Measurements from ENCODE around the gene CCDC187. TPM values are rescaled to one million over a fixed set of nuclear protein-coding genes. Genes with fewer than 3 reads are reported as not detected.

Gene CCDC187
- total RNA-seq, 2 experiments from 2014 or later: 0.05 TPM; not detected in 1

- ChIA-PET POLR2A (no interaction called here), CTCF (no interaction called here)
- no peak within 1 kb of the TSS for H3K27ac Mint-ChIP-seq
- no peaks in the 10 kb centered on the region for H3K4me1 Mint-ChIP-seq
- H3K27me3 Mint-ChIP-seq: peaks cover 22% of the 10 kb centered on the region
- H3K9me3 Mint-ChIP-seq (ENCODE audit: low read depth): no peaks in the 10 kb centered on the region
- DNase-seq (peak; percentile 55), ATAC-seq (peak; percentile 23)
- H3K4me3 Mint-ChIP-seq: no peak within 1 kb of the TSS
- peaks cover 4% of the 10 kb centered on the region for H3K36me3 Mint-ChIP-seq (ENCODE audit: low read depth)
- intact Hi-C loops (cut with DNase I, micrococcal nuclease): no loop called here
Observed at GRCh38 chr9:136204838-136205706, 98.8 kb downstream of the CCDC187 start, which contains the start of gene LHX3. Gene LHX3 (minus strand): TSS chr9:136205128. CDS start chr9:136205012, 116 bp downstream.

DNA sequence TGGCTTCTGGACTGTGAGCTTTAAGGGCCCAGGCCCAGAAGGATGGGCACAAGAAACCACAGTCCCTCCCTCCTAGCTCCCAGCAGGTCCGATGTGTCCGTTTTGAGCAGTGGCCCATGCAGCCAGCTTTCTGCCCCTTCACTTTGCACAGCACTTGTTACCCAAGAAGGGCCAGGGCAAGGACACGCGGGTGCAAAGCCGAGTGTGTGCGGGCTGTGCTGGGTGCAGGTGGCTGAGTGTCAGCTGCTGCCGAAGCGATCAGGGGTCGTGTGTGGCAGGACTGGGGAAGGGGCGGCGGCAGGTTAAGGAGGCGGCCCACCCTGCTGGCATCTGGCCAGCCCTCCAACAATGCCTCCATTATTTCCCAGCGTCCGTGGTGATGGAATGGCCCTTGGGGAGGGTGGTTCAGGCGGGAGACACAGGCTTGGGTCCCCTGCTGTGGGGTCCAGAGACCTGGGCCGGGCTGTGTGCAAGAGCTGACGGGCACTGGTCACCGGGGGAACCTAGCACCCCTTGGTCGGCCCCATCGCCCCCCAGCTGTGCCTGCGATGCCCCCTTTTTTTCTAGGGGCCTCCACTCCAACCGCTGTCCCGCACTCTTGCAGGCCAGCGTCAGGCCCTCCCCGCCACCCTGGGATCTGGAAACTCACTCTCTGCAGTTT is 99.6 kb downstream of the CCDC187 start:
- DNase-seq (no peak), ATAC-seq (no peak)
- POLR2A ChIA-PET: no interaction called here
- intact Hi-C loops (cut with DNase I, micrococcal nuclease): no loop called here
- H3K27ac Mint-ChIP-seq: no peak overlapping the region
- peaks cover 26% of the 10 kb centered on the region for H3K27me3 Mint-ChIP-seq
- H3K9me3 Mint-ChIP-seq (ENCODE audit: low read depth): no peaks in the 10 kb centered on the region
- CTCF ChIA-PET: no interaction called here
- H3K4me1 Mint-ChIP-seq: no peaks in the 10 kb centered on the region
- peaks cover 4% of the 10 kb centered on the region for H3K36me3 Mint-ChIP-seq (ENCODE audit: low read depth)
- no peak overlapping the region for H3K4me3 Mint-ChIP-seq

DNA sequence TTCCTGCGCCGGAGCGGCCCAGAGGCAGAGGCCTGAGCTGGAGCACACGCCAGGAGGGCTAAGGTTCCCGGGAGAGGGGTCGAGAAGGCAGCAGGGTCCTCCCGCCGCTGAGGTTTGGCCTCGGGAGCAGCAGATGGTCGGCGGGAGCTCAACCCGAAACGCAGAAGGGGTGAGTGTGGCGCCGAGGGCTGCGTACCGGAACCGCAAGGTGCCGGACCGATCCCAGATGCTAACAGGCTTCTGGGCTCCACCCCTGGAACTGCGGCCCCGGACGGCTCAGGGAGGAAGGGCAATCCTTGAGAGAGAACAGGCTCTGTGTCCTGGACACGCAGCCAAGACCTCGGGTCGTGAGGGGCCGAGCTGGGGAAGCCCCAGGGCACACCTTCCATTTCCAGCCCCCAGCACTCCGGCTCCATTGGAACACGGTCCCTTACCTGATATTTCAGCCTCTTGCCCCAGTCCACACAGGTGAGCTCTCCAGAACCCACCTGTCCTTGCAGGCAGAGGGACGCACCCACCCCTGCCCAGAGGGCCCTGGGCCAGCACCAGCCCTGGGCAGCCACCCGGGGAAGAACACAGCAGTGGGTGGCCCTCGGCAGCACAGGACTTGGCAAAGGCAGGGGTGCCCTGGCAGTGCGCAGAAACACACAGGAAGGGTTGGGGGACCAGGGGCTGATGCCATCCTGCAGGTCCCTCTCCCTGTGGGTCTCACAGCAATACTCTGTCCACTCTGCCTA is 100.3 kb downstream of the CCDC187 start:
- intact Hi-C loops (cut with DNase I, micrococcal nuclease): no loop called here
- Mint-ChIP-seq H3K9me3 (ENCODE audit: low read depth) (no peaks in the 10 kb centered on the region), H3K36me3 (ENCODE audit: low read depth) (no peaks in the 10 kb centered on the region), H3K27ac (no peak overlapping the region), H3K4me1 (no peaks in the 10 kb centered on the region), H3K27me3 (peaks cover 26% of the 10 kb centered on the region), H3K4me3 (no peak overlapping the region)
- DNase-seq (no peak), ATAC-seq (no peak)
- ChIA-PET CTCF (no interaction called here), POLR2A (no interaction called here)

DNA sequence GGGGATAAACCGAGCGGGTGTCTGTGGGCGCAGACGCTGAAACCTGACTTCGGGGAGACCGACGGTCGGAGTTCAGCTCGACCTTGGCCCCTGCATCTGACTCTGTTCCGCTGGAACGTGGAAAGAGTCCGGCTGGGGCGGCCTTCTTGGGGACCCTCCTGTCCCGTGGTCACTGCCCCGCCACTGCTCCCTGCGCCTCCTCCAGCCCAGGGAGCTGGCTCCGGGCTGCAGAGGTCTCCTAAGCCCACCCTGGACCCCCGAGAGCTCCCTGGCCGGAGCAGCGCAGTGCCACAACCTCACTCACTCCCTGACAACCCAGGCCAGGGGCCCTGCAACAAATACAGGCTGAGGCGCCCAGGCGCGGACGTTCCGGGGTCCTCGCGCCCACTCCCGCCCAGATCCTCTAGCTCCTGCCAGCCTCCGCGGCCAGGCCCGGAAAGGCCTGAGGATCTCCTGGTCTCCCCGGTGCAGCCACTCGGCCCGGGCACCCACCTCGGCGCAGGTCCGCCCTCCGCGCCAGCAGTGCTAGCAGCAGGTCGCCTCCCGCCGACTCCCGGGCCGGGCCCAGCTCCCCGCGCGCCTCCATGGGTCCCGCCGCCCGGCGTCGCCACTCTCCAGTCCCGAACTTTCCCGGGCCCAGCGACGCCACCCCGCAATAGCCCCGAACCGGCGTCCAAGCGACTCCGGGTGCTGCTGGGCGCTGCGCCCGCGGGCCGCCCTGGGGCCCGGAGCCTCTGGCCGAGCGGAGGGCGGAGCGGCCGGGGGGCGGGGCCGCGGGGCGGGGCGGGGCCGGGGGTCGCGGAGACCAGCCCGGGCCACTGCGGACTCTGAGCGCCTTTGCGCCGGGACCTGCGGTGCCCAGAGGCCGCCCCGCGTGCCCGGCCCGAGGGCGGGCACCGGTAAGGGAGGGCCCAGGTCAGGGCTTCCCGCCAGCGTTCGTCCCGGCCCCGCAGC is 101.2 kb downstream of the CCDC187 start:
- POLR2A ChIA-PET: no interaction called here
- ATAC-seq: no peak
- CTCF ChIA-PET: no interaction called here
- H3K36me3 Mint-ChIP-seq (ENCODE audit: low read depth): no peaks in the 10 kb centered on the region
- no peaks in the 10 kb centered on the region for H3K4me1 Mint-ChIP-seq
- intact Hi-C loops (cut with DNase I, micrococcal nuclease): no loop called here
- H3K9me3 Mint-ChIP-seq (ENCODE audit: low read depth): no peaks in the 10 kb centered on the region
- no peak overlapping the region for H3K27ac Mint-ChIP-seq
- H3K4me3 Mint-ChIP-seq: no peak overlapping the region
- no peak for DNase-seq
- peaks cover 34% of the 10 kb centered on the region for H3K27me3 Mint-ChIP-seq

GRCh38 chr9:136201609-136202453 is 102.1 kb downstream of the CCDC187 start:
- H3K36me3 Mint-ChIP-seq (ENCODE audit: low read depth): no peaks in the 10 kb centered on the region
- ATAC-seq: no peak
- peak; percentile 41 for DNase-seq
- H3K4me3 Mint-ChIP-seq: no peak overlapping the region
- H3K9me3 Mint-ChIP-seq (ENCODE audit: low read depth): no peaks in the 10 kb centered on the region
- POLR2A ChIA-PET: interaction anchor here (0.6 kb wide), 1 partner anchor 37 kb away, joined by 7 read pairs; no protein-coding TSS in a partner anchor
- CTCF ChIA-PET: interaction anchor here (0.5 kb wide), 1 partner anchor 26 kb away, joined by 4 read pairs; no protein-coding TSS in a partner anchor
- H3K27me3 Mint-ChIP-seq: peaks cover 37% of the 10 kb centered on the region
- intact Hi-C loops (cut with DNase I, micrococcal nuclease): no loop called here
- no peak overlapping the region for H3K27ac Mint-ChIP-seq
- H3K4me1 Mint-ChIP-seq: peaks cover under 1% of the 10 kb centered on the region

DNA sequence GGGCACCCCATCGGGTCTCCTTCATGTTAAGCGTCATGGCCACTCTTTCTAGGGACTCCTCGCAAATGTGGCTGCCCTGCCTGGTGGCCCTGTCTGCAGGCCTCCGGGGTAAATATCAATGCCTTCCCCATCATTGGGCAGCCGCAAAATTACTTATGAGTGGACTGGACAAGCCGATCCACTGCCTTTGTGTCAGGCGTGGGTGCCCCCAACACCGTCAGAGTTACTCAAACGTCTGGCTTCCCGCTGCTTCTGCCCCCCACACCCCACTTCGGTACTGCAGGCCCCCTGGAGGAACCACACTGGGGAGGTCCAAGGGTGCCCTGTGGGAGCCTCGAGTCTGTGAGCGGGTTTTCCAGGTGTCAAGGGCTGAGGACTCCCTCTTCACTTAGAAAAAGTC is 102.7 kb downstream of the CCDC187 start:
- intact Hi-C loops (cut with DNase I, micrococcal nuclease): no loop called here
- POLR2A ChIA-PET: no interaction called here
- CTCF ChIA-PET: interaction anchor here (0.5 kb wide), 1 partner anchor 26 kb away, joined by 4 read pairs; no protein-coding TSS in a partner anchor
- H3K9me3 Mint-ChIP-seq (ENCODE audit: low read depth): no peaks in the 10 kb centered on the region
- no peak for DNase-seq
- no peak overlapping the region for H3K27ac Mint-ChIP-seq
- ATAC-seq: no peak
- no peaks in the 10 kb centered on the region for H3K36me3 Mint-ChIP-seq (ENCODE audit: low read depth)
- peaks cover 43% of the 10 kb centered on the region for H3K27me3 Mint-ChIP-seq
- no peak overlapping the region for H3K4me3 Mint-ChIP-seq
- peaks cover 6% of the 10 kb centered on the region for H3K4me1 Mint-ChIP-seq

DNA sequence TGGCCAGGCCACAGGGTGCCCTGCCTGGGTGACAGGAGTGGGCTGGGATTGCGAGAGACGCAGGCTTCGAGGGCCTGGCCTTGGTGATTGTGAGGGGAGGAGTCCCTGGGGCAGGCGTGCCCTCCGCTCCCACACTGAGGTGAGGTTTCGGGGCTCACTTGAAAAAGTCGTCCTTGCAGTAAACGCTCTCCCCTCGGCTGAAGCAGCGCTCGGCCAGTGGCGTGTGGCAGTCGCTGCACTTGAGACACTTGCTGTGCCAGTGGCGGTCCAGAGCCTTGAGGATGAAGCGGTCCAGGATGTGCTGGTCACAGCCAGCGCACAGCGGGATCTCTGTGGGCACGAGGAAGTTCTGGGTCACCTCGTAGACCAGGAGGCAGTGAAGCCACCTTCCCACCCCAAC is 103.5 kb downstream of the CCDC187 start:
- ChIA-PET POLR2A (no interaction called here), CTCF (no interaction called here)
- Mint-ChIP-seq H3K4me1 (peaks cover 7% of the 10 kb centered on the region), H3K36me3 (ENCODE audit: low read depth) (no peaks in the 10 kb centered on the region), H3K27me3 (peaks cover 47% of the 10 kb centered on the region), H3K4me3 (no peak overlapping the region), H3K9me3 (ENCODE audit: low read depth) (no peaks in the 10 kb centered on the region), H3K27ac (no peak overlapping the region)
- ATAC-seq (no peak), DNase-seq (no peak)
- intact Hi-C loops (cut with DNase I, micrococcal nuclease): no loop called here

Other genes starting within 250 kb of the CCDC187 start
- 1 to 10 TPM; 4.2 to 5.2 TPM for gene NACC2, start 208.8 kb downstream of the CCDC187 start, total RNA-seq
- gene TMEM250, start 185.2 kb downstream of the CCDC187 start, total RNA-seq: 10 to 100 TPM; 25.4 to 28.8 TPM
- gene LHX3, start 99.0 kb downstream of the CCDC187 start, total RNA-seq: not detected
- 10 to 100 TPM; 18.1 to 21.2 TPM for gene QSOX2, start 58.3 kb downstream of the CCDC187 start, total RNA-seq
- gene GPSM1, start 23.4 kb upstream of the CCDC187 start, total RNA-seq: 10 to 100 TPM in 1 of 2 experiments, 1 to 10 TPM in 1; 9.6 to 10.8 TPM
- 10 to 100 TPM; 11.7 to 12.8 TPM for gene DNLZ, start 59.6 kb upstream of the CCDC187 start, total RNA-seq
- 1 to 10 TPM in 1 of 2 experiments, under 1 TPM in 1; 0.98 to 1.1 TPM for gene CARD9, start 69.6 kb upstream of the CCDC187 start, total RNA-seq
- gene SNAPC4, start 96.1 kb upstream of the CCDC187 start, total RNA-seq: 10 to 100 TPM; 12.4 to 16.8 TPM
- 10 to 100 TPM; 57.2 to 67.7 TPM for gene ENTR1, start 106.5 kb upstream of the CCDC187 start, total RNA-seq
- 100 to 1,000 TPM in 1 of 2 experiments, 10 to 100 TPM in 1; 88.0 to 113 TPM for gene PMPCA, start 106.6 kb upstream of the CCDC187 start, total RNA-seq
- 10 to 100 TPM; 13.5 to 14.1 TPM for gene INPP5E, start 135.8 kb upstream of the CCDC187 start, total RNA-seq
- gene SEC16A, start 178.9 kb upstream of the CCDC187 start, total RNA-seq: 10 to 100 TPM; 62.7 TPM
- gene NOTCH1, start 242.0 kb upstream of the CCDC187 start, total RNA-seq: 10 to 100 TPM; 70.0 to 79.4 TPM